HepG2 (cell line): ENCODE results near the gene U2AF1L4. TPM values are rescaled to one million over a fixed set of nuclear protein-coding genes. Genes with fewer than 3 reads are reported as not detected.

ENCODE experiments used
- CHD2 ChIP-seq: IDR thresholded peaks from 2 replicates; pipeline ENCODE4 v1.6.1; 2011; ENCODE audit warnings: low read depth, low read length, improper control_type of control experiment
- FOXJ3 ChIP-seq: sonication (generic); formaldehyde crosslinking; IDR thresholded peaks from 2 replicates; pipeline ENCODE4 v1.4.0; 2020; ENCODE audit warnings: missing genetic modification reagents, mild to moderate bottlenecking, borderline replicate concordance
- HDAC2 ChIP-seq: sonication (generic); formaldehyde crosslinking; IDR thresholded peaks from 2 replicates; pipeline ENCODE4 v1.4.0; 2020; ENCODE audit warnings: missing genetic modification reagents
- PHF5A ChIP-seq: IDR thresholded peaks from one replicate; pipeline ENCODE4 v1.6.1; 2018; ENCODE audit warnings: low read depth, missing genetic modification reagents; ENCODE audit not compliant: unreplicated experiment
- PITX1 ChIP-seq: sonication (generic); formaldehyde crosslinking; IDR thresholded peaks from 2 replicates; pipeline ENCODE4 v1.5.1; 2020; ENCODE audit warnings: mild to moderate bottlenecking, missing genetic modification reagents
- RBM22 ChIP-seq: fragments of 200-400 bp; formaldehyde crosslinking; optimal IDR thresholded peaks from 2 replicates; pipeline ENCODE3; 2017; ENCODE audit warnings: mild to moderate bottlenecking, low read length, moderate library complexity
- WIZ ChIP-seq: sonication (generic); formaldehyde crosslinking; IDR thresholded peaks from 2 replicates; pipeline ENCODE4 v1.5.1; 2020; ENCODE audit warnings: mild to moderate bottlenecking, missing genetic modification reagents
- ZNF101 ChIP-seq: sonication (generic); formaldehyde crosslinking; IDR thresholded peaks from 2 replicates; pipeline ENCODE4 v1.4.0; 2020; ENCODE audit warnings: mild to moderate bottlenecking, low read depth, missing genetic modification reagents, borderline replicate concordance
- ZNF335 ChIP-seq: sonication (generic); formaldehyde crosslinking; IDR thresholded peaks from 2 replicates; pipeline ENCODE4 v1.4.0; 2020; ENCODE audit warnings: missing genetic modification reagents
- ZNF496 ChIP-seq: sonication (generic); formaldehyde crosslinking; IDR thresholded peaks from 2 replicates; pipeline ENCODE4 v1.8.1; 2023; ENCODE audit warnings: mild to moderate bottlenecking, moderate library complexity, missing genetic modification reagents; ENCODE audit not compliant: insufficient replicate concordance
- ZNF7 ChIP-seq: IDR thresholded peaks from 2 replicates; pipeline ENCODE4 v1.6.1; 2016; ENCODE audit warnings: missing biosample characterization, missing genetic modification reagents
- ZNF772 ChIP-seq: sonication (generic); formaldehyde crosslinking; IDR thresholded peaks from 2 replicates; pipeline ENCODE4 v1.5.0; 2020; ENCODE audit warnings: mild to moderate bottlenecking, missing genetic modification reagents
- polyA plus RNA-seq, 8 experiments: library from polyadenylated mRNA; depleted of rRNA in 3 of 8; stranded (reverse) in 7 of 8; unstranded in 1 of 8; fragments of >200 nt; fragmentation: Illumina TruSeq in 4 of 8; extraction: Trizol in 4 of 8; gene quantifications; 2 replicates each; pipeline versions ENCODE4 v1.2.1 to v1.2.3, GENCODE V29; 2011 to 2016; ENCODE audit warnings: low read depth in 4 of 8, missing spikeins in 1 of 8, mixed read lengths in 1 of 8; ENCODE audit not compliant: insufficient read depth in 1 of 8
- total RNA-seq, 5 experiments: library from RNA; depleted of rRNA; stranded (reverse); fragments of >200 nt; fragmentation: Illumina TruSeq; extraction: Trizol; gene quantifications; 2 replicates each; pipeline ENCODE4 v1.2.3, GENCODE V29; 2016; ENCODE audit warnings: low read depth in 1 of 5
- TF ChIP-seq, protein P1 (sequence below): sonication (generic); formaldehyde crosslinking; IDR thresholded peaks from 2 replicates; pipeline ENCODE4 v1.5.0; 2020; ENCODE audit warnings: mild to moderate bottlenecking, missing genetic modification reagents, borderline replicate concordance
- TF ChIP-seq, protein P2 (sequence below): sonication (generic); formaldehyde crosslinking; IDR thresholded peaks from 2 replicates; pipeline ENCODE4 v1.8.0; 2022; ENCODE audit warnings: missing genetic modification reagents, mild to moderate bottlenecking, inconsistent platforms, borderline replicate concordance
- TF ChIP-seq, protein P3 (sequence below): sonication (generic); formaldehyde crosslinking; IDR thresholded peaks from 2 replicates; pipeline ENCODE4 v1.8.0; 2022; ENCODE audit warnings: missing genetic modification reagents, mild to moderate bottlenecking, borderline replicate concordance
- TF ChIP-seq, protein P4 (sequence below): sonication (generic); formaldehyde crosslinking; IDR thresholded peaks from 2 replicates; pipeline ENCODE4 v1.4.0; 2020; ENCODE audit warnings: missing genetic modification reagents

Gene U2AF1L4
- total and polyA plus RNA-seq, 2 of the 13 experiments (the other 11 are each of a cell fraction or from before 2014, with no cell fraction given) = 7.9 to 15.4 TPM

DNA sequence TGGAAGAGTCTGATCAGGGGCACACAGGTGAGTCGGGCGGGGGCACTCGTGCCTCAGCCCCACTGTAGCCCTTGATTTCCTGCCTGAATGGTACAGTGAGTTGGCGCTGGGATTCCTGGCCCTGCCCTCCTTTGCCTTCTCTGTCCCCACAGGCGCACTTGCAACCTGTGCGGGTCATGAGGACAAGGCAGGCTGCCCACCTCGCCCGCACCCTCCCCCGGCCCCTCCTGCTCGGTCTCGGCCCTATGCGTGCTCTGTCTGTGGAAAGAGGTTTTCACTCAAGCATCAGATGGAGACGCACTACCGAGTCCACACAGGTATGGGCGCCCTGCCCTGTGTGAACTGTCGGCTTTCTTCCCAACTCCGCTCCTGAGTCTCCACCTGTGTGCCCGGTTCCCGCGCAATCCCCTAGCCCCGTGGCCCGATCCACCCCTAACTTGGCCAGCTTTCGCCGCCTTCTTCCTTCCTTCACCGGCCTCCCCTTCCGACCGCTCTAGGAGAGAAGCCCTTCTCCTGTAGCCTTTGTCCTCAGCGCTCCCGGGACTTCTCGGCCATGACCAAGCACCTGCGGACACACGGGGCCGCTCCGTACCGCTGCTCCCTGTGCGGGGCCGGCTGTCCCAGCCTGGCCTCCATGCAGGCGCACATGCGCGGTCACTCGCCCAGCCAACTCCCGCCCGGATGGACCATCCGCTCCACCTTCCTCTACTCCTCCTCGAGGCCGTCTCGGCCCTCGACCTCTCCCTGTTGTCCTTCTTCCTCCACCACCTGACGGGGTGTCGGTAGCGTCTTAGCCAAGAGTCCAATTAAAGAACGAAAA is 29.0 kb downstream of the U2AF1L4 start (continued):
- TF ChIP-seq, protein P1, sequence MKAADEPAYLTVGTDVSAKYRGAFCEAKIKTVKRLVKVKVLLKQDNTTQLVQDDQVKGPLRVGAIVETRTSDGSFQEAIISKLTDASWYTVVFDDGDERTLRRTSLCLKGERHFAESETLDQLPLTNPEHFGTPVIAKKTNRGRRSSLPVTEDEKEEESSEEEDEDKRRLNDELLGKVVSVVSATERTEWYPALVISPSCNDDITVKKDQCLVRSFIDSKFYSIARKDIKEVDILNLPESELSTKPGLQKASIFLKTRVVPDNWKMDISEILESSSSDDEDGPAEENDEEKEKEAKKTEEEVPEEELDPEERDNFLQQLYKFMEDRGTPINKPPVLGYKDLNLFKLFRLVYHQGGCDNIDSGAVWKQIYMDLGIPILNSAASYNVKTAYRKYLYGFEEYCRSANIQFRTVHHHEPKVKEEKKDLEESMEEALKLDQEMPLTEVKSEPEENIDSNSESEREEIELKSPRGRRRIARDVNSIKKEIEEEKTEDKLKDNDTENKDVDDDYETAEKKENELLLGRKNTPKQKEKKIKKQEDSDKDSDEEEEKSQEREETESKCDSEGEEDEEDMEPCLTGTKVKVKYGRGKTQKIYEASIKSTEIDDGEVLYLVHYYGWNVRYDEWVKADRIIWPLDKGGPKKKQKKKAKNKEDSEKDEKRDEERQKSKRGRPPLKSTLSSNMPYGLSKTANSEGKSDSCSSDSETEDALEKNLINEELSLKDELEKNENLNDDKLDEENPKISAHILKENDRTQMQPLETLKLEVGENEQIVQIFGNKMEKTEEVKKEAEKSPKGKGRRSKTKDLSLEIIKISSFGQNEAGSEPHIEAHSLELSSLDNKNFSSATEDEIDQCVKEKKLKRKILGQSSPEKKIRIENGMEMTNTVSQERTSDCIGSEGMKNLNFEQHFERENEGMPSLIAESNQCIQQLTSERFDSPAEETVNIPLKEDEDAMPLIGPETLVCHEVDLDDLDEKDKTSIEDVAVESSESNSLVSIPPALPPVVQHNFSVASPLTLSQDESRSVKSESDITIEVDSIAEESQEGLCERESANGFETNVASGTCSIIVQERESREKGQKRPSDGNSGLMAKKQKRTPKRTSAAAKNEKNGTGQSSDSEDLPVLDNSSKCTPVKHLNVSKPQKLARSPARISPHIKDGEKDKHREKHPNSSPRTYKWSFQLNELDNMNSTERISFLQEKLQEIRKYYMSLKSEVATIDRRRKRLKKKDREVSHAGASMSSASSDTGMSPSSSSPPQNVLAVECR (CRISPR knock-in tag) = 0 out of 2 replicates have a peak, but pooled peaks have one; percentile 36
- TF ChIP-seq CHD2 (no peak), RBM22 (no peak), WIZ (CRISPR knock-in tag) (no peak), PITX1 (no peak; the same call in 1 of the 2 replicates), ZNF335 (CRISPR knock-in tag) (no peak), ZNF496 (no peak), ZNF772 (CRISPR knock-in tag) (0 out of 2 replicates have a peak, but pooled peaks have one; percentile 30), PHF5A (CRISPR knock-in tag) (no peak), ZNF7 (no peak), FOXJ3 (no peak), ZNF101 (CRISPR knock-in tag) (no peak), HDAC2 (CRISPR knock-in tag) (peak; percentile 53)
- TF ChIP-seq, protein P2, sequence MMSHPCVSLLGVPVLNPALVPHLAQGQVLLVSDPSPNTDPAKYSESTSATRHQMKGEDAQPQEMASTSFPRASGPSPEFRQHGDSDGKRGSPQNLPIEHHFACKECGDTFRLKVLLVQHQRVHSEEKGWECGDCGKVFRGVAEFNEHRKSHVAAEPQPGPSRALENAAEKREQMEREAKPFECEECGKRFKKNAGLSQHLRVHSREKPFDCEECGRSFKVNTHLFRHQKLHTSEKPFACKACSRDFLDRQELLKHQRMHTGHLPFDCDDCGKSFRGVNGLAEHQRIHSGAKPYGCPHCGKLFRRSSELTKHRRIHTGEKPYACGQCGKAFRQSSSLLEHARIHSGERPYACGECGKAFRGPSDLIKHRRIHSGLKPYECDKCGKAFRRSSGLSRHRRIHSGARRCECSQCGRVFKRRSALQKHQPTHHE (CRISPR knock-in tag) = no peak
- TF ChIP-seq, protein P3, sequence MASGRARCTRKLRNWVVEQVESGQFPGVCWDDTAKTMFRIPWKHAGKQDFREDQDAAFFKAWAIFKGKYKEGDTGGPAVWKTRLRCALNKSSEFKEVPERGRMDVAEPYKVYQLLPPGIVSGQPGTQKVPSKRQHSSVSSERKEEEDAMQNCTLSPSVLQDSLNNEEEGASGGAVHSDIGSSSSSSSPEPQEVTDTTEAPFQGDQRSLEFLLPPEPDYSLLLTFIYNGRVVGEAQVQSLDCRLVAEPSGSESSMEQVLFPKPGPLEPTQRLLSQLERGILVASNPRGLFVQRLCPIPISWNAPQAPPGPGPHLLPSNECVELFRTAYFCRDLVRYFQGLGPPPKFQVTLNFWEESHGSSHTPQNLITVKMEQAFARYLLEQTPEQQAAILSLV (CRISPR knock-in tag) = peak; percentile 64; the same call in 1 of the 2 replicates
- TF ChIP-seq, protein P4, sequence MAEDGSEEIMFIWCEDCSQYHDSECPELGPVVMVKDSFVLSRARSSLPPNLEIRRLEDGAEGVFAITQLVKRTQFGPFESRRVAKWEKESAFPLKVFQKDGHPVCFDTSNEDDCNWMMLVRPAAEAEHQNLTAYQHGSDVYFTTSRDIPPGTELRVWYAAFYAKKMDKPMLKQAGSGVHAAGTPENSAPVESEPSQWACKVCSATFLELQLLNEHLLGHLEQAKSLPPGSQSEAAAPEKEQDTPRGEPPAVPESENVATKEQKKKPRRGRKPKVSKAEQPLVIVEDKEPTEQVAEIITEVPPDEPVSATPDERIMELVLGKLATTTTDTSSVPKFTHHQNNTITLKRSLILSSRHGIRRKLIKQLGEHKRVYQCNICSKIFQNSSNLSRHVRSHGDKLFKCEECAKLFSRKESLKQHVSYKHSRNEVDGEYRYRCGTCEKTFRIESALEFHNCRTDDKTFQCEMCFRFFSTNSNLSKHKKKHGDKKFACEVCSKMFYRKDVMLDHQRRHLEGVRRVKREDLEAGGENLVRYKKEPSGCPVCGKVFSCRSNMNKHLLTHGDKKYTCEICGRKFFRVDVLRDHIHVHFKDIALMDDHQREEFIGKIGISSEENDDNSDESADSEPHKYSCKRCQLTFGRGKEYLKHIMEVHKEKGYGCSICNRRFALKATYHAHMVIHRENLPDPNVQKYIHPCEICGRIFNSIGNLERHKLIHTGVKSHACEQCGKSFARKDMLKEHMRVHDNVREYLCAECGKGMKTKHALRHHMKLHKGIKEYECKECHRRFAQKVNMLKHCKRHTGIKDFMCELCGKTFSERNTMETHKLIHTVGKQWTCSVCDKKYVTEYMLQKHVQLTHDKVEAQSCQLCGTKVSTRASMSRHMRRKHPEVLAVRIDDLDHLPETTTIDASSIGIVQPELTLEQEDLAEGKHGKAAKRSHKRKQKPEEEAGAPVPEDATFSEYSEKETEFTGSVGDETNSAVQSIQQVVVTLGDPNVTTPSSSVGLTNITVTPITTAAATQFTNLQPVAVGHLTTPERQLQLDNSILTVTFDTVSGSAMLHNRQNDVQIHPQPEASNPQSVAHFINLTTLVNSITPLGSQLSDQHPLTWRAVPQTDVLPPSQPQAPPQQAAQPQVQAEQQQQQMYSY = 0 out of 2 replicates have a peak, but pooled peaks have one; percentile 48
